Measurements from ENCODE around the gene AP5S1. TPM values are rescaled to one million over a fixed set of nuclear protein-coding genes. Genes with fewer than 3 reads are reported as not detected.
"Not testable (repeated sequence)": the region's sequence is repeated elsewhere in the genome, so short reads cannot be mapped to it uniquely, and the experiment has no call there.

Gene AP5S1
- total RNA-seq, 1 donor from 2014 or later = 15.7 TPM

DNA sequence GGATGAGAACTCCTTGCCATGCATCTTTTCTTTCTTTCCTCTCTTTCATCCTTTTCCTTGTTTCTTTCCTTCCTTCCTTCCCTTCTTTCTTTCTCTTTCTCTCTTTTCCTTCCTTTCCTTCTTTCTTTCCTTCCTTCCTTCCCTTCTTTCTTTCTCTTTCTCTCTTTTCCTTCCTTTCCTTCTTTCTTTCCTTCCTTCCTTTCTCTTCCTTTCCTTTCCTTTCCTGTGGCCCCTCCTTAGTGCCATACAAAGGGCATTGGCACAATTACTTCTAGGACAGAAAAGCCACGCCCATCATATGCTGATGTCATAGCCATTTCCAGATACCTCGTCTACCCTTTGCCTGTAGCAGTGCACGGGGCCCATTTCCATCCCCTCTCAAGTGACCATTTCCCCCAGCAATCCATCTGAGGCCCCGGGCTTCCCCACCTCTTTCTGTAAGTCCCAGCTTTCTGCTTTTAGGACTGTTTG lies 31.6 kb upstream of the AP5S1 start:
- intact Hi-C loops (cut with micrococcal nuclease) = no loop called here

DNA sequence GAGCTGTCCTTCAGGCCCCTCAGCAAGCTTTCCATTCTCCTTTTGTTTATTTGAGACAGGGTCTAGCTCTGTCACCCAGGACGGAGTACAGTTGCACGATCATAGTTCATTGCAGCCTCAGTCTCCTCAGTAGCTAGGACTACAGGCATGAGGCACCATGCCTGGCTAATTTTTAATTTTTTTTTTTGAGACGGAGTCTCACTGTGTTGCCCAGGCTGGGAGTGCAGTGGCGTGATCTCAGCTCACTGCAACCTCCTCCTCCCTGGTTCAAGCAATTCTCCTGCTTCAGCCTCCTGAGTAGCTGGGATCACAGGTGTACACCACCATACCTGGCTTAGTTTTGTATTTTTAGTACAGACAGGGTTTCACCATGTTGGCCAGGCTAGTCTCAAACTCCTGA lies 31.1 kb upstream of the AP5S1 start:
- intact Hi-C loops (cut with micrococcal nuclease) = not testable (repeated sequence)

DNA sequence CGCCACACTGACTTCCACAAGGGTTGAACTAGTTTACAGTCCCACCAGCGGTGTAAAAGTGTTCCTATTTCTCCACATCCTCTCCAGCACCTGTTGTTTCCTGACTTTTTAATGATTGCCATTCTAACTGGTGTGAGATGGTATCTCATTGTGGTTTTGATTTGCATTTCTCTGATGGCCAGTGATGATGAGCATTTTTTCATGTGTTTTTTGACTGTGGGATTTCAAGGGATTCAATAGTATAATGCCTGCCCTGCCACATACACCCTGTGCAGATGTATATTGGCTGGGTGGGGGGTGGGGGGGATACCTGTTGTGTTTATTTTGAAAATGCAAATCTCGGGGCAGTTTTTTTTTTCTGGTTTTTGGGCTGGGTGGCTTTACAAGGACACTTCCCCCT lies 26.2 kb upstream of the AP5S1 start:
- intact Hi-C loops (cut with micrococcal nuclease) = loop anchor here (10.0 kb wide), 1 partner anchor 221 kb away; the partner anchor contains the start of gene RNF24

- intact Hi-C loops (cut with micrococcal nuclease) = loop anchor here (1.0 to 10.0 kb wide), 2 partner anchors 16 to 220 kb away; partner anchors contain the start of gene RNF24
Measured at GRCh38 chr20:3794701-3795420, 25.5 kb upstream of the AP5S1 start.

DNA sequence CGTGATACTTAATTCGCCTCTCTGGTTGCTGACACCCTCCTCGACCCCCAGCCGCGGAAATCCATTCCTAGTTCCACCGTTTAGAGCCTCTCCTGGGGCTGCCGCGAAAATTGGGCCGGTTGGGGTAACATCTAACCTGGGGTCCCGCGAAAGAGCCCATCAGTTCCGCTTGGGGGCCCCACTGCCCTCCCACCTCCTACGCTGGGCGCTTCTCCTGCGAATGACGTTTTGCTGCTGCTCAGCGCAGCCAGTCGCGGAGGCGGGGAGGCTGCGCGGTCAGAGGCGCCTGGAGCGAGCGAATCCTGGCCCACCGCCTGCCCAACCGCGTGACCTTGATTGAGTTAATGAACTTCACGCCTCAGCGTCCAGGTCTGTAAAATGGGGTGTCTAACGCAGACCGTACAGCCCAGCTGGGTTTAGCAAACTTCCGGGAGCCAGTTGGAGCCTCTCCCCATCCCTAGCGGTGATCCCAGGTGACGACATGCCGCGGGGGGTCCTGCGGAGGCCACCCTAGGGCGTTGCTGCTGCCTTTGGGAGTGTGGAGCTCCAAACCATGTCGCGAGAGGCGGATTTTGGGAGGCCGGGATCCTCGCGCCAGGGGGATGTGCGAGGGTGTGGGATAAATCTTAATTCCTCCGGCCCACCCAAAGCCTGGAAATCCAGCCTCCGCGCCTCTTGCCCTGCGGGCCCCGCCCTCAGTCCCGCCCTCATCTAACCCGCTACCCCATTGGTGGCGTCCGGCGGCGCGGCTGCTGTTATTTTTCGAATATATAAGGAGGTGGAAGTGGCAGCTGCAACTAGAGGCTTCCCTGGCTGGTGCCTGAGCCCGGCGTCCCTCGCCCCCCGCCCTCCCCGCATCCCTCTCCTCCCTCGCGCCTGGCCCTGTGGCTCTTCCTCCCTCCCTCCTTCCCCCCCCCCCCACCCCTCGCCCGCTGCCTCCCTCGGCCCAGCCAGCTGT lies 24.6 kb upstream of the AP5S1 start, which contains the start of gene CDC25B:
CDC25B (plus strand) TSS at position 800 of the 958 bp plus-strand sequence. CDS start 222 bp downstream, outside the sequence.
- intact Hi-C loops (cut with micrococcal nuclease) = loop anchor here (1.0 to 10.0 kb wide), 4 partner anchors 16 to 219 kb away; partner anchors contain the start of genes AP5S1, PANK2 and RNF24

DNA sequence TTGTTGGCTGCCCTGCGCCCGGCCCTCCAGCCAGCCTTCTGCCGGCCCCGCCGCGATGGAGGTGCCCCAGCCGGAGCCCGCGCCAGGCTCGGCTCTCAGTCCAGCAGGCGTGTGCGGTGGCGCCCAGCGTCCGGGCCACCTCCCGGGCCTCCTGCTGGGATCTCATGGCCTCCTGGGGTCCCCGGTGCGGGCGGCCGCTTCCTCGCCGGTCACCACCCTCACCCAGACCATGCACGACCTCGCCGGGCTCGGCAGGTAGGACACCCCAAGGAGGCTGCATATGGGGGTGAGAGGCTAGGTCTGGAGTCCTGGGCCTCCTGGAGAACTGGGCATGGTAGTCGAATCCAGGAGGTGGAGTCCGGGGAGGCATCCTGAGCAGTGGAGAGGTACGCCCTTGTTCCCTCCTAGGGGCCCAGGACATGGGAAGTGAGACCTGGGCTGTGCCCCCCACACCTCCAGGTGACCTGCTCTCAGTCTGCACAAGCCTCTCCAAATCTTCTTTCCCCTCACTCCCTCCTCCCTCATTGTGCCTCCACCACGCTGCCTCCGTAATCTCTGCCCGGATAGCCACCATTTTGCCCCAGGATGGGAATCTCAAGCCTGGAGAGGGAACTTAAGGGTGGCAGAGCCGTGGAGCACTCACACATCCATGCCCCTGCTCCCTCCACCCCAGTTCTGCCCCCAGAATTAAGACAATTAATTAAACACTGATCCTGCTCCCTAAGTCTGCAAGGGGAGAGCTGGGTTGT lies 23.7 kb upstream of the AP5S1 start:
- intact Hi-C loops (cut with micrococcal nuclease) = loop anchor here (1.0 to 10.0 kb wide), 3 partner anchors 24 to 218 kb away; partner anchors contain the start of genes AP5S1, PANK2 and RNF24

- intact Hi-C loops (cut with micrococcal nuclease) = loop anchor here (2.0 to 10.0 kb wide), 2 partner anchors 92 to 218 kb away; partner anchors contain the start of genes PANK2 and RNF24
Measured at GRCh38 chr20:3797226-3797545, 23.2 kb upstream of the AP5S1 start.

- intact Hi-C loops (cut with micrococcal nuclease) = loop anchor here (2.0 to 10.0 kb wide), 2 partner anchors 91 to 217 kb away; partner anchors contain the start of genes PANK2 and RNF24
Measured at GRCh38 chr20:3797592-3798372, 22.6 kb upstream of the AP5S1 start.

DNA sequence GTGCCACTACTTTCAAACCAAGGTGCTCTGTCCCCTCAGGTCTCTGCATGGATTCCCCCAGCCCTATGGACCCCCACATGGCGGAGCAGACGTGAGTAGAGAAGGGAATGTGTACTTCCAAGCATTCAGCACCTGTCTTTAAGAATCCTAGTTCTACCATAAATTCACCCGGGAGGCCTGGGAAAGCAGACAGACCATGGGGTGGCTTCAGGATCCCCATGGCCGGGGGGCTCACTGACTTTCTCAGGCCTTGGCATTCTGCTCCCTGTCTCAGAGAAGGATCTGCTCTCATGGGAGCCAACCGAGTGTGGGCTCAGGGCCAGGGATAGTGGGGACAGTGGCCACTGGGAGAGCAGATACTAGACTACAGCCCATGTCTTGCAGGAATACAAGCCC lies 22.0 kb upstream of the AP5S1 start:
- intact Hi-C loops (cut with micrococcal nuclease) = loop anchor here (10.0 kb wide), 1 partner anchor 216 kb away; the partner anchor contains the start of gene RNF24

GRCh38 chr20:3798908-3799248 lies 21.5 kb upstream of the AP5S1 start:
- intact Hi-C loops (cut with micrococcal nuclease) = loop anchor here (1.0 to 10.0 kb wide), 2 partner anchors 12 to 216 kb away; partner anchors contain the start of gene RNF24

- intact Hi-C loops (cut with micrococcal nuclease) = no loop called here
Measured at GRCh38 chr20:3800256-3800877, 20.0 kb upstream of the AP5S1 start.

- intact Hi-C loops (cut with micrococcal nuclease) = no loop called here
Measured at GRCh38 chr20:3800878-3801260, 19.5 kb upstream of the AP5S1 start.

DNA sequence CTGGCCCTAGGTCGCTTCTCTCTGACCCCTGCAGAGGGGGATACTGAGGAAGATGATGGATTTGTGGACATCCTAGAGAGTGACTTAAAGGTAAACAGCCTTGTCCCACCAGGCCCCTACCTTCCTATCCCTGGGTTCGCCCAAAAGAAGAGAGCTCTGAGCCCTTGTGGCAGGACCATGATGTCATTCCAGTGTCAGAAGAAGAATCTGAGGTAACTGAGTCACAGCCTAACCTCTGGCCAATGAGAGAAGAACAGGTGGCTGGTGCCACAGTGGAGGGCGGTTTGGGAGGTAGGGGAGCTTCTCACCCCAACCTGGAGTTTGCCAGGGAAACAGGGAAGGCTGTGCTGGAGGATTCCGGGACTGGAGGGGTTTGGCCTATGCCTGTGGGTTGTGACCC lies 19.0 kb upstream of the AP5S1 start:
- intact Hi-C loops (cut with micrococcal nuclease) = no loop called here

GRCh38 chr20:3801846-3802245 lies 18.5 kb upstream of the AP5S1 start:
- intact Hi-C loops (cut with micrococcal nuclease) = no loop called here

DNA sequence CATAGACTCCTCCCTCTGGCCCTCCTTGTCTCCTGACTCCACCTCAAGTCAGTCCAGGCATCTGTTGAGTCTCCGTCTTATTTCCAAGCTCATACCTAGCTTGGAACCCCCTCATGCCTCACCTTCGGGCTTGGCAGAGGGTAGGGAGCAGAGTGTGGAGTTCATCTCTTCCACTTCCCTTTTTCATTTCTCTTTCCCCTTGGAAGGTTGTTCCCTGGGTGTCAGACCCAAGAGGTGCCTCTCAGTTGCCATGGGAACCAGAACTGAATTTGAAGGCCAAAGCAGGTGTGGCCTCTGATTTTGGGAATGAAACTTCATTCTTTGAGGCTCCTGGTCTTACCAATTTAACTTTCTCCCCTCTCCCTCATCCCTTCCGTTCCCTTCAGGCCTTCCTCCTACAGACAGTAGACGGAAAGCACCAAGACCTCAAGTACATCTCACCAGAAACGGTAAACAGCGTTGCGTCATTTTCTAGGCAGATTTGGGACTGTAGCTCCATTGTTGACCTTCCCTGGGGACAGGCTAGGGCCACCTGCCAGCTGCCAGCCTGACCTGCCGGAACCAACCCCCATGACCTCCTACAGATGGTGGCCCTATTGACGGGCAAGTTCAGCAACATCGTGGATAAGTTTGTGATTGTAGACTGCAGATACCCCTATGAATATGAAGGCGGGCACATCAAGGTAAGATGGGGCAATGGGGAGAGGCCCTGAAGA lies 17.7 kb upstream of the AP5S1 start:
- intact Hi-C loops (cut with micrococcal nuclease) = no loop called here

DNA sequence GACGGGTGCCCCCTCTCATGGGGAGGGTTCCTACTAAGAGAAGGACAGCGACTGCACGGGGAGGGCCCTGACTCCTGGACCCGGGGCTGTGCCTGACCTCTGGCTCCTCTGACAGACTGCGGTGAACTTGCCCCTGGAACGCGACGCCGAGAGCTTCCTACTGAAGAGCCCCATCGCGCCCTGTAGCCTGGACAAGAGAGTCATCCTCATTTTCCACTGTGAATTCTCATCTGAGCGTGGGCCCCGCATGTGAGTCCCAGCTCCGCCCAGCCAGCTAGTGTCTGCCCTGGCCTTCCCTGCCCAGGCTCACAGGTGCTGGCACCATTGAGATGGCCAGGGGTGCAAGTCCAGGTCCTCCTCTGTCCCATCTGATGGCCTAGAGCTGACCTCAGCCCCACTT lies 17.1 kb upstream of the AP5S1 start:
- intact Hi-C loops (cut with micrococcal nuclease) = no loop called here

DNA sequence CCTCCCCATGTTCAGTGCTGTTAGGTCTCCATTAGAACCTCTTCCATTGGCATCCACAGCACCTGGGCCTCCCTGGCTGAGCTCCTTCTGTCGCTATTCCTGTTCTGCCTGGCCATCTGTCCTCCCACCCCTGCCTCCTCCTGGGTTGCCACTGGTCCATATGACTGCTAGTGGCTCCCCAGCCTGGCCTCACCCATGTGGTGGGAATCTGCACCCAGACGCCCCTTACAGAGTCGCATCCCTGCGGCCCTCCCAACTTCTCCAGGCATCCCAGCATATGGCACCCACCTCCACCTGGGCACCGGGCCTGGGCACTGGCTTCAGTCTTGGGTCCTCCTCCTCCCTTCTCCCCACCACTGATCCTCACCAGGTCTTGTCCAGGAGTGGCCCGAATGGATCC lies 16.5 kb upstream of the AP5S1 start:
- intact Hi-C loops (cut with micrococcal nuclease) = no loop called here

GRCh38 chr20:3804254-3804751 lies 16.0 kb upstream of the AP5S1 start:
- intact Hi-C loops (cut with micrococcal nuclease) = no loop called here

DNA sequence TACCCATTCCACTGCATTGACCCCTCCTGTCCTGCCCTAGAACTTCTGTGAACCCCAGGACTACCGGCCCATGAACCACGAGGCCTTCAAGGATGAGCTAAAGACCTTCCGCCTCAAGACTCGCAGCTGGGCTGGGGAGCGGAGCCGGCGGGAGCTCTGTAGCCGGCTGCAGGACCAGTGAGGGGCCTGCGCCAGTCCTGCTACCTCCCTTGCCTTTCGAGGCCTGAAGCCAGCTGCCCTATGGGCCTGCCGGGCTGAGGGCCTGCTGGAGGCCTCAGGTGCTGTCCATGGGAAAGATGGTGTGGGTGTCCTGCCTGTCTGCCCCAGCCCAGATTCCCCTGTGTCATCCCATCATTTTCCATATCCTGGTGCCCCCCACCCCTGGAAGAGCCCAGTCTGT lies 15.6 kb upstream of the AP5S1 start:
- intact Hi-C loops (cut with micrococcal nuclease) = no loop called here
